Measurements from ENCODE around the gene TAF1C.

- TF ChIP-seq CTCF (IDR thresholded peaks at IDR 0.05): no peak
- TF ChIP-seq POLR2A (IDR thresholded peaks at IDR 0.05): no peak
Observed at GRCh38 chr16:84144209-84144858, 42.5 kb downstream of the TAF1C start.
